ENCODE data around the gene RBP2.
A peak's percentile ranks its signal among the peaks of the same experiment; 100 is the strongest.

RBP2 gene

GRCh38 chr3:139450159-139450558 is 26.2 kb downstream of the RBP2 start:
- no peak overlapping the region for H3K27ac ChIP-seq
- H3K4me3 ChIP-seq, result no peak overlapping the region

- H3K4me3 ChIP-seq, result no peak overlapping the region
- H3K27ac ChIP-seq, result no peak overlapping the region
Measured at GRCh38 chr3:139449566-139449965, 26.8 kb downstream of the RBP2 start.

GRCh38 chr3:139448104-139448503 is 28.2 kb downstream of the RBP2 start:
- Histone ChIP-seq H3K4me3 (no peak overlapping the region), H3K27ac (no peak overlapping the region)

GRCh38 chr3:139447486-139447885 is 28.8 kb downstream of the RBP2 start:
- H3K27ac ChIP-seq, result no peak overlapping the region

GRCh38 chr3:139444446-139444845 is 31.9 kb downstream of the RBP2 start:
- H3K27ac ChIP-seq, result no peak overlapping the region

More at GRCh38 chr3:139447486-139447885, 28.8 kb downstream of the RBP2 start:
- H3K4me3 ChIP-seq, result no peak overlapping the region

GRCh38 chr3:139443186-139443585 is 33.1 kb downstream of the RBP2 start:
- no peak overlapping the region for H3K4me3 ChIP-seq
- H3K27ac ChIP-seq, result no peak overlapping the region

More at GRCh38 chr3:139444446-139444845, 31.9 kb downstream of the RBP2 start:
- no peak overlapping the region for H3K4me3 ChIP-seq

- Histone ChIP-seq H3K4me3 (no peak overlapping the region), H3K27ac (no peak overlapping the region)
Measured at GRCh38 chr3:139441656-139442055, 34.7 kb downstream of the RBP2 start.

GRCh38 chr3:139440639-139441556 is 35.4 kb downstream of the RBP2 start:
- no peak overlapping the region for H3K4me3 ChIP-seq
- no peak overlapping the region for H3K27ac ChIP-seq

GRCh38 chr3:139439278-139439677 is 37.0 kb downstream of the RBP2 start:
- H3K27ac ChIP-seq, result no peak overlapping the region
- H3K4me3 ChIP-seq, result no peak overlapping the region

GRCh38 chr3:139434764-139435307 is 41.5 kb downstream of the RBP2 start:
- H3K4me3 ChIP-seq, result no peak overlapping the region
- peak overlapping the region in 20 of 21 experiments; percentile 0 to 81 (median 68) for H3K27ac ChIP-seq

- H3K27ac ChIP-seq, result peak overlapping the region in 17 of 21 experiments; percentile 27 to 81 (median 69)
- no peak overlapping the region for H3K4me3 ChIP-seq
Measured at GRCh38 chr3:139434228-139434627, 42.1 kb downstream of the RBP2 start.

GRCh38 chr3:139433089-139433488 is 43.2 kb downstream of the RBP2 start:
- H3K27ac ChIP-seq, result no peak overlapping the region
- no peak overlapping the region for H3K4me3 ChIP-seq

GRCh38 chr3:139430493-139430892 is 45.8 kb downstream of the RBP2 start:
- H3K4me3 ChIP-seq, result no peak overlapping the region
- no peak overlapping the region for H3K27ac ChIP-seq

- Histone ChIP-seq H3K27ac (no peak overlapping the region), H3K4me3 (no peak overlapping the region)
Measured at GRCh38 chr3:139427283-139428060, 48.8 kb downstream of the RBP2 start.

- no peak overlapping the region for H3K27ac ChIP-seq
- H3K4me3 ChIP-seq, result no peak overlapping the region
Measured at GRCh38 chr3:139425745-139426400, 50.4 kb downstream of the RBP2 start.

GRCh38 chr3:139423232-139423631 is 53.1 kb downstream of the RBP2 start:
- no peak overlapping the region for H3K4me3 ChIP-seq
- no peak overlapping the region for H3K27ac ChIP-seq

- no peak overlapping the region for H3K4me3 ChIP-seq
- H3K27ac ChIP-seq, result no peak overlapping the region
Measured at GRCh38 chr3:139421460-139421859, 54.9 kb downstream of the RBP2 start.

- H3K4me3 ChIP-seq, result no peak overlapping the region
- no peak overlapping the region for H3K27ac ChIP-seq
Measured at GRCh38 chr3:139421040-139421439, 55.3 kb downstream of the RBP2 start.

GRCh38 chr3:139418144-139418543 is 58.2 kb downstream of the RBP2 start:
- no peak overlapping the region for H3K4me3 ChIP-seq

GRCh38 chr3:139416275-139416674 is 60.0 kb downstream of the RBP2 start:
- H3K4me3 ChIP-seq, result no peak overlapping the region
- H3K27ac ChIP-seq, result no peak overlapping the region

More at GRCh38 chr3:139418144-139418543, 58.2 kb downstream of the RBP2 start:
- no peak overlapping the region for H3K27ac ChIP-seq

Data from skin epidermis (tissue), 12 donors.